Stimulated activated naive CD4-positive, alpha-beta T cell (primary cell): ENCODE results near the gene PITPNC1.
"Not testable (repeated sequence)": the region's sequence is repeated elsewhere in the genome, so short reads cannot be mapped to it uniquely, and the experiment has no call there.

Experiments
- DNase-seq, 6 experiments: peaks; one replicate each; lab custom pipeline; 2025; lab: John Stamatoyannopoulos, UW

Gene PITPNC1

GRCh38 chr17:67369676-67370075, 7.4 kb upstream of the PITPNC1 start:
- no peak for DNase-seq

GRCh38 chr17:67372751-67373150, 4.3 kb upstream of the PITPNC1 start:
- DNase-seq, result no peak

- peak; percentile 76 to 86 (median 82) for DNase-seq
Measured at GRCh38 chr17:67374329-67375053, 2.6 kb upstream of the PITPNC1 start.

- no peak for DNase-seq
Measured at GRCh38 chr17:67375054-67375427, 2.0 kb upstream of the PITPNC1 start.

- DNase-seq, result no peak
Measured at GRCh38 chr17:67375716-67376115, 1.4 kb upstream of the PITPNC1 start.

GRCh38 chr17:67376415-67376736, 705 bp upstream of the PITPNC1 start:
- DNase-seq, result no peak

- peak; percentile 53 to 87 (median 63) for DNase-seq
Measured at GRCh38 chr17:67377488-67378453, 690 bp downstream of the PITPNC1 start.

- DNase-seq, result peak; percentile 72 to 88 (median 74)
Measured at GRCh38 chr17:67378454-67379250, 1.6 kb downstream of the PITPNC1 start.

GRCh38 chr17:67379251-67379630, 2.2 kb downstream of the PITPNC1 start:
- DNase-seq, result peak in 1 of 6 experiments; percentile 65

GRCh38 chr17:67381929-67382257, 4.8 kb downstream of the PITPNC1 start:
- no peak for DNase-seq

GRCh38 chr17:67385122-67385988, 8.3 kb downstream of the PITPNC1 start:
- DNase-seq, result no peak

- peak in 5 of 6 experiments; percentile 23 to 50 (median 31) for DNase-seq
Measured at GRCh38 chr17:67386965-67387551, 10.0 kb downstream of the PITPNC1 start.

- DNase-seq, result not testable (repeated sequence)
Measured at GRCh38 chr17:67388536-67388935, 11.5 kb downstream of the PITPNC1 start.

- DNase-seq, result no peak
Measured at GRCh38 chr17:67388986-67389385, 11.9 kb downstream of the PITPNC1 start.

- no peak for DNase-seq
Measured at GRCh38 chr17:67390006-67390645, 13.0 kb downstream of the PITPNC1 start.

- peak; percentile 19 to 62 (median 34) for DNase-seq
Measured at GRCh38 chr17:67390646-67391361, 13.7 kb downstream of the PITPNC1 start.

- DNase-seq, result no peak
Measured at GRCh38 chr17:67392111-67392510, 15.0 kb downstream of the PITPNC1 start.

GRCh38 chr17:67393809-67394397, 16.8 kb downstream of the PITPNC1 start:
- DNase-seq, result no peak

- DNase-seq, result no peak
Measured at GRCh38 chr17:67399676-67400075, 22.6 kb downstream of the PITPNC1 start.
